HAP-1 (cell line): ENCODE measurements around the gene TOP3B.

ENCODE experiments used
- DNase-seq, 2 experiments: peaks; one replicate each; pipeline ENCODE4 v3.0.0-alpha.2; 2016 to 2020; ENCODE audit warnings: low spot score in 2 of 2
- H3K27me3 ChIP-seq: fragments of 250-450 bp; sonication (Bioruptor Pico); 2 replicates; pipeline ENCODE4 v1.5.1; 2020; ENCODE audit warnings: low read depth, mild to moderate bottlenecking, moderate library complexity
- H3K36me3 ChIP-seq: fragments of 250-450 bp; sonication (Bioruptor Pico); replicated peaks from 2 replicates; pipeline ENCODE4 v1.5.1; 2020; ENCODE audit warnings: mild to moderate bottlenecking
- H3K4me1 ChIP-seq: fragments of 250-450 bp; sonication (Bioruptor Pico); 2 replicates; pipeline ENCODE4 v1.5.1; 2020; ENCODE audit warnings: mild to moderate bottlenecking
- H3K4me3 ChIP-seq: fragments of 250-450 bp; sonication (Bioruptor Pico); 2 replicates; pipeline ENCODE4 v1.5.1; 2020; ENCODE audit warnings: mild to moderate bottlenecking, moderate library complexity
- H3K9me3 ChIP-seq: fragments of 250-450 bp; sonication (Bioruptor Pico); 2 replicates; pipeline ENCODE4 v1.5.1; 2020; ENCODE audit warnings: mild to moderate bottlenecking, moderate library complexity
- in situ Hi-C: fragments of 300-500 bp; cut with MboI; formaldehyde crosslinking; loops from 3 replicates; pipeline ENCODE4 v1.14.3; 2020; ENCODE audit warnings: low sequenced_read_pairs, inconsistent platforms, mixed read lengths

TOP3B gene

DNA sequence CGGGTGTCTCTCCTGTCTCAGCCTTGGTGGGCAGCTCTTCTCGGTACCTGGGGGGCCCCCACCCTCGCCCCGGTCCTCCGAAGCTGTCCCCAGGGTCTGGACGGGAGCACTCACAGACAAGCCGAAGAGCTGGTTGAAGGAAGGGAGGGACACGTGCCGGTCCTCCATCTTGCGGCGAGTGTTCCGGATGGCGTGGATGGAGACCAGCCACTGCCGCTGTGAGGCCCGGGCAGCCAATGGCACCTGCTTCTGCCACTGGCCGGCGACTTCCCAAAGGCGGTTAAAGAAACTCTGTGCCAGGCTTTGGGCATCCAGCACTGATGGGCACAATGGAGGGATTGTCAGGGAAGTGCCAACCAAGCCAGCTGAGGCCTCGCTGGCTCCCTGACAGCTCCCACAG lies 48.7 kb downstream of the TOP3B start:
- DNase-seq: no peak
- Histone ChIP-seq H3K4me3 (no peak overlapping the region), H3K9me3 (no peaks in the 10 kb centered on the region), H3K27me3 (no peaks in the 10 kb centered on the region), H3K36me3 (peaks cover 37% of the 10 kb centered on the region), H3K4me1 (peaks cover 4% of the 10 kb centered on the region; the same call in 1 of the 2 replicates)
- in situ Hi-C loops: loop anchor here (10.0 kb wide), 1 partner anchor 219 kb away; no protein-coding TSS in a partner anchor

GRCh38 chr22:21933413-21933812 lies 49.2 kb downstream of the TOP3B start:
- Histone ChIP-seq H3K36me3 (peaks cover 37% of the 10 kb centered on the region), H3K4me3 (no peak overlapping the region), H3K4me1 (peaks cover 2% of the 10 kb centered on the region; the same call in 1 of the 2 replicates), H3K9me3 (no peaks in the 10 kb centered on the region), H3K27me3 (no peaks in the 10 kb centered on the region)
- DNase-seq: no peak
- in situ Hi-C loops: loop anchor here (10.0 kb wide), 1 partner anchor 219 kb away; no protein-coding TSS in a partner anchor

DNA sequence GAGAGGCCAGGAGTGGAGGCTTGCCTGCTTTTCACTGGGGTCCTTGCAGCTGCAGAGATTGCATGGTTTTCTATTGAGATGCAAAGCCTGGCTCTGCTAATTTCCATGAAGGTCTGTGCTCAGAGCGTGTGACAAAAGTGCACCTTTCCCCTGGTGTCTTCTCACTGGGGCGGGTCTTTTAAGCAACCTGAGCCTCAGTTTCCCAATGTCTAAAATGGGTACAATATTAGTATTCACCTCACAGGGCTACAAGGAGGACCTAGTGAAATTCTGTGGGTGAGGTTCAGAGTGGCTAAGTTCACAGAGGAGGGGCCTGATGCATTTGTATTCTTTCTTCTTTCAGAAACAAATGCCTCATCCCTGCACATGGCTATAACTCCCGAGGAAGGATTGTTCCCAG lies 50.2 kb downstream of the TOP3B start:
- no peaks in the 10 kb centered on the region for H3K27me3 ChIP-seq
- DNase-seq: no peak
- no peaks in the 10 kb centered on the region for H3K4me1 ChIP-seq
- no peak overlapping the region for H3K4me3 ChIP-seq
- H3K36me3 ChIP-seq: peaks cover 37% of the 10 kb centered on the region
- in situ Hi-C loops: loop anchor here (10.0 kb wide), 1 partner anchor 218 kb away; no protein-coding TSS in a partner anchor
- H3K9me3 ChIP-seq: no peaks in the 10 kb centered on the region

- no peak for DNase-seq
- Histone ChIP-seq H3K36me3 (peaks cover 34% of the 10 kb centered on the region), H3K4me3 (no peak overlapping the region), H3K9me3 (no peaks in the 10 kb centered on the region), H3K27me3 (no peaks in the 10 kb centered on the region), H3K4me1 (no peaks in the 10 kb centered on the region)
- in situ Hi-C loops: loop anchor here (10.0 kb wide), 1 partner anchor 216 kb away; no protein-coding TSS in a partner anchor
These were observed 51.5 kb downstream of the TOP3B start for GRCh38 chr22:21931056-21931455.

GRCh38 chr22:21929253-21929652 lies 53.3 kb downstream of the TOP3B start:
- no peak for DNase-seq
- H3K9me3 ChIP-seq: no peaks in the 10 kb centered on the region
- H3K4me3 ChIP-seq: no peak overlapping the region
- peaks cover 24% of the 10 kb centered on the region for H3K36me3 ChIP-seq
- in situ Hi-C loops: no loop called here
- no peaks in the 10 kb centered on the region for H3K27me3 ChIP-seq
- no peaks in the 10 kb centered on the region for H3K4me1 ChIP-seq

- Histone ChIP-seq H3K36me3 (peaks cover 23% of the 10 kb centered on the region), H3K9me3 (no peaks in the 10 kb centered on the region), H3K4me3 (no peak overlapping the region), H3K4me1 (no peaks in the 10 kb centered on the region), H3K27me3 (no peaks in the 10 kb centered on the region)
- DNase-seq: no peak
- in situ Hi-C loops: no loop called here
These were observed 54.5 kb downstream of the TOP3B start for GRCh38 chr22:21928048-21928447.

- Histone ChIP-seq H3K4me3 (no peak overlapping the region), H3K4me1 (no peaks in the 10 kb centered on the region), H3K27me3 (no peaks in the 10 kb centered on the region), H3K9me3 (no peaks in the 10 kb centered on the region), H3K36me3 (peaks cover 15% of the 10 kb centered on the region)
- in situ Hi-C loops: no loop called here
- no peak for DNase-seq
These were observed 55.3 kb downstream of the TOP3B start for GRCh38 chr22:21927174-21927823.

DNA sequence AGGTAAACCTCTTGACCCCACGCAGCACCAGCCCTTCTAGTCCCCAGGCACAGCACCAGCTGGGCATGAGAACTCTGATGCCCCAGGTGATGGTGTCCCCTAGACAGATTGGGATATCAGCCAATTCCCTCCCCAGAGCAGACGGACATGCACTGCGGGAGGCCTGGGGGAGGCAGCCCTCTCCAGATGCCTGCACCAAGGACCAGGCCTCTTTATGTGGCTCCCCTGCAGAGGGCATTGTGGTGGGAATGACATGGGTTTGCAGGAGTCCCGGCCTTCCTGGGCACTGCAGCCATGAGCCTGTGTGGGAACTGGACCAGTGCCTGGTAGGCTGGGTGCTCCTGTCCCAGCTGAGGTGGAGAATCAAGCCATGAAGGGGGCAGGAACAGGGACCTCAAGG lies 55.9 kb downstream of the TOP3B start:
- no peaks in the 10 kb centered on the region for H3K4me1 ChIP-seq
- in situ Hi-C loops: no loop called here
- no peaks in the 10 kb centered on the region for H3K9me3 ChIP-seq
- H3K4me3 ChIP-seq: no peak overlapping the region
- DNase-seq: no peak
- H3K27me3 ChIP-seq: no peaks in the 10 kb centered on the region
- H3K36me3 ChIP-seq: peaks cover 15% of the 10 kb centered on the region

- no peaks in the 10 kb centered on the region for H3K27me3 ChIP-seq
- H3K4me3 ChIP-seq: no peak overlapping the region
- no peaks in the 10 kb centered on the region for H3K4me1 ChIP-seq
- in situ Hi-C loops: no loop called here
- H3K9me3 ChIP-seq: no peaks in the 10 kb centered on the region
- no peak for DNase-seq
- H3K36me3 ChIP-seq: no peaks in the 10 kb centered on the region
These were observed 59.4 kb downstream of the TOP3B start for GRCh38 chr22:21923163-21923561.

DNA sequence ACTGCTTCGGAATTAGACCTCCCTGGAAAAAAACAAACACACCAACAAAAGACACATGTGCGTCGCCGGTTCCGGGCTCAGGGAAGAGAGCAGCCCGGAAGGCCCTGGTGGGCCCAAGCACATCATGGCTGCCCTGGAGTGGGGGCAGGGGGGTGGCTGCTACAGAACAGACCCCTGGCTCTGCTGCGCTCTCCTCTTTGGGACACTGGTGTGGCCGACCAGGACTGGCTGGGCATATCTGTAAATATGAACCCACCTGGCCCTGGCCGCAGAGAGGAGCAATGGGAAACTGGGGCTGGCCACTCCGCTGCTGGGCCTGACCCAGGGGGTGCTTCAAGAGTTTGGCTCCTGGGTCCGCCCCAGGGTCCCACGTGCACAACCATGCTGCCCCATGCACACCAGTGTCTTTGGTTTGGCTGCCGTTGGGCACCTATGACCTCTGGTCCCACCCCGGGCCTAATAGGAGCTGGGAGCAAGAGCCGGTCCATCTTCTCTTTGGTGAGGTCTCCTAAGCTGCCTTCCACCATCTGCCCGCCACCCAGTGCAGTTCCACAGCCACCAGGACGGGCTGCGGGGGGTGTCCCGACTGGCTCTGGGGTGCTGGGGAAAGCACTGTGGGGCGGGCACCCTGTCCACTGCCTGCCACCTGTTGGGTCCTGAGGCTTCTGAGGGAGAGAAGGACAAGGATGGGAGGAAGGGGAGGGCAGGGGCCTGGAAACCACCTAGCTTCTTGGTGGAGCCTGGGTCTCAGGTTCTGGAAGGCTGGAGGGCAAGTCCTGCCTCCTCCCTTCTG lies 60.0 kb downstream of the TOP3B start:
- Histone ChIP-seq H3K4me1 (no peaks in the 10 kb centered on the region), H3K4me3 (no peak overlapping the region), H3K36me3 (no peaks in the 10 kb centered on the region), H3K27me3 (no peaks in the 10 kb centered on the region), H3K9me3 (no peaks in the 10 kb centered on the region)
- in situ Hi-C loops: no loop called here
- no peak for DNase-seq

GRCh38 chr22:21921729-21922128 lies 60.9 kb downstream of the TOP3B start:
- no peaks in the 10 kb centered on the region for H3K4me1 ChIP-seq

GRCh38 chr22:21921184-21921721 lies 61.3 kb downstream of the TOP3B start:
- no peaks in the 10 kb centered on the region for H3K36me3 ChIP-seq
- no peaks in the 10 kb centered on the region for H3K9me3 ChIP-seq
- no peaks in the 10 kb centered on the region for H3K4me1 ChIP-seq
- no peak for DNase-seq
- in situ Hi-C loops: no loop called here
- no peak overlapping the region for H3K4me3 ChIP-seq
- H3K27me3 ChIP-seq: no peaks in the 10 kb centered on the region

More at GRCh38 chr22:21921729-21922128, 60.9 kb downstream of the TOP3B start:
- H3K4me3 ChIP-seq: no peak overlapping the region
- H3K36me3 ChIP-seq: no peaks in the 10 kb centered on the region
- H3K9me3 ChIP-seq: no peaks in the 10 kb centered on the region
- in situ Hi-C loops: no loop called here
- DNase-seq: no peak
- H3K27me3 ChIP-seq: no peaks in the 10 kb centered on the region

DNA sequence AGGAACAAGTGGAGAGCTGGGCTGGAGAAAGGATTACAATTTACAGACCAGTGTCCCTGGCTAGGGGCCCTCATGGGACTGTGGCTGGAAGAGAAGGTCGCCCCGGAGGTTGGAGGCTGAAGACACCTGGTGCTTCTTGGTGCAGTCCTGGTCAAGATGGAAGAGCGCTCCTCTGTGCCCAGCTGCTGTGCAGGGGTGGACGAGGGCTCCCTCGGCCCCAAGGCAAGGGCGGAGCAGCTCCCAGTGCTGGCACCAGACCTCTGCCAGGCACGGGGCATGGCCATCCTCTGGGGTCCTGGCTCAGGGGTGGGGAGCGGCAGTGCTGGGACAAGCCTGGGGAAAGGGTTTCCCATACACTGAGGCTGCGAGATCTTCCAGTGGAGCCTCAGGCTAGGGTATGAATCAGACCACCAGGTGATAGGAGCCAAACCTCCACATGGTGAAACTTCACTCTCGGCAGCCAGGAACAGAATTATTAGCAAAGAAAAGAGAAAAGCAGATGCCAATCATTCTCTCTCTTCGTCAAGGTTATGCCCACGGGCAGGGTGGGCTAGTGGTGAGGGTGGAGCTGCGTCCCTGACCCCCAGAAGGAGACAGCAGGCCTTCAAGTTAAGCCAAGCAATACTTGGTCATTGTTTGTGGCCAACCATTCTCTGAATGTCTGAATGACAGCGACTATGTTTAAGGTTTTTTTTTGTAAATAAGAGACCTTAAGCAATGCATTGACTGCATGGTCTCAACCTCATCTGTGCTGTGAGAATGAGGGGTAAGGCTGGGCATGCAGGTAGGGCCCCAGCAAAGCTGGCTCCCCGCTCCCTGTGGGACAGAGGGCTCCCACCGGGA lies 62.0 kb downstream of the TOP3B start:
- Histone ChIP-seq H3K36me3 (no peaks in the 10 kb centered on the region), H3K4me3 (no peak overlapping the region), H3K4me1 (no peaks in the 10 kb centered on the region), H3K27me3 (no peaks in the 10 kb centered on the region), H3K9me3 (no peaks in the 10 kb centered on the region)
- no peak for DNase-seq
- in situ Hi-C loops: no loop called here
